G401 (cell line): ENCODE data around the gene RAB17. TPM values are rescaled to one million over a fixed set of nuclear protein-coding genes. Genes with fewer than 3 reads are reported as not detected.

Experiments
- DNase-seq: peaks from one replicate; pipeline ENCODE4 v3.0.0-alpha.2; 2015; ENCODE audit warnings: low spot score
- in situ Hi-C: cut with HindIII; loops from 2 replicates; pipeline ENCODE4 v1.10.0; 2016; ENCODE audit warnings: low sequenced_read_pairs, mixed read lengths
- total RNA-seq: library from RNA; depleted of rRNA; stranded (reverse); fragments of >200 nt; shearing (Covaris generic); gene quantifications from 2 replicates; pipeline ENCODE4 v1.2.3, GENCODE V29; 2014; rRNA removed

The RAB17 gene
- total RNA-seq, 1 experiment from 2014 or later, result not detected

DNA sequence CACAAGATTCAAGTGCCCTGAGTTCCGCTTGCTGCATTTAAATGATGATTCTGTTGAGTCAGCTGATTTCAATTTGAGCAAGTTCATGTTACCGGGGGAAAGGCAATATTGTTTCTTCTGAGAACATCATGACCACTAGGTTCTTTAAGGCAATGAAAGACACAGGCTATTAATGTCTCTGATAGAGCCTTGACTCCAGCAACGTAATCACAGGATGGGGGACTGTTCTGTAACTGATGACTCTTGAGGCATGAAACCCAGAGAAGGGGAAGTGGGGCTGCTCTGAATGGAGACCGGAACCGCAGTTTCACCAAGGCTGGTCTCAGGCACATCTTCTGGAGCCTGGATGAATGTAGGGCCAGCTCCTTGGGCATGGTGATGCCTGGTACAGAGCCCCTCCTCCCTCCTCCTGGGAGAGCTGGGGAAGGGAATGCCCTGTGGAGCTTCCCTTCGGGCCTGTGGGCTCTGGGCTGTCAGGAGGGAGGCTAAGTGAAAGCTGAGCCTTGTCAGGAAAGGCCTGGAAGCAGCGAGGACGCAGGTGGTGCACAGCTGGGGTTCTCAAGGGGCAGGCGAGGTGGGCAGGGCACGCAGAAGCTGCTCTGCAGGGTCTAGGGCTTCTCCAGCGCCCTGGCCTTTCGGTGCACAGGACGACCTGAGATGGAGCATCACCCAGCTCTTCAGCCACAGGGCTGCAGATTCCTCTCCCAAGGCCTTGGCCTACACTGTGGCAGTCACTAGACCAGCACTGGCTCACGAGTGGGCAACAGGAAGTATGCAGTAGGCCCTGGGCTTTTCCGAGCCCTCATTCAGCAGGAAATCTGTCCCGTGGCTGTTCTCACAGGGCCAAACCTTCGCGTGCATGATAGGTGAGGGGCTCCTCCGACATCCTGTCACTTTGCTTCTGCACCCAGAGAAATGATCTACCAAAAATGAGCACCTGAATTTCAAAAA is 60.8 kb downstream of the RAB17 start:
- in situ Hi-C loops, result no loop called here
- no peak for DNase-seq

DNA sequence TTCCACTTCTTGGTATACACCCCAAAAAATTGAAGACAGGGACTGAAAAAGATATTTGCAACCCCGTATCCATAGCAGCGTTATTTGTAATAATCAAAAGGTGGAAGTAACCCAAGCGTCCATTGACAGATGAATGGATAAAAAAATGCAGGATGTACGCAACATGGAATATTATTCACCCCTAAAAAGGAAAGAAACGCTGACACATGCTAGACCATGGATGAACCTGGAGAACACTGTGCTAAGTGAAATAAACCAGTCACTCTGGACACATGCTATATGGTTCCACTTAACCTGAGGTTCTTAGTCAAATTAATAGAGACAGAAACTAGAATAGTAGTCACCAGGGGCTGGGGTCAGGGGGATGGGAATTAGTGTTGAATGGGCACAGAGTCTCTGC is 62.8 kb downstream of the RAB17 start:
- in situ Hi-C loops, result no loop called here
- DNase-seq, result no peak

DNA sequence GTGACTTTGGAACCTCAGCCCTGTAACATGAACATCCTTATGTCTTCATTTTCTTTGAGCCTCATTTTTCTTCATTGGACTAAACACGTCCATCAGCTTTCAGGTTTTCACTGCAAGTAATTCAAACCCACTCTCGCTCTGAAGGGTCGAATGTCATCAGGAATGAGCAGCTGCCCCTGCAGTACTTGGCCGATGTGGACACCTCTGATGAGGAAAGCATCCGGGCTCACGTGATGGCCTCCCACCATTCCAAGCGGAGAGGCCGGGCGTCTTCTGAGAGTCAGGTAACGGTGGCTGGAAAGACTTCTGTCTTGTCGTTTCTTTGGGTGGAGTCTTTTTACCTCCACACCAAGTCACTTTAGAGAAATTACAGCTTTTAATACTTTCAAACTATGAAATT is 63.3 kb downstream of the RAB17 start:
- no peak for DNase-seq
- in situ Hi-C loops, result no loop called here

DNA sequence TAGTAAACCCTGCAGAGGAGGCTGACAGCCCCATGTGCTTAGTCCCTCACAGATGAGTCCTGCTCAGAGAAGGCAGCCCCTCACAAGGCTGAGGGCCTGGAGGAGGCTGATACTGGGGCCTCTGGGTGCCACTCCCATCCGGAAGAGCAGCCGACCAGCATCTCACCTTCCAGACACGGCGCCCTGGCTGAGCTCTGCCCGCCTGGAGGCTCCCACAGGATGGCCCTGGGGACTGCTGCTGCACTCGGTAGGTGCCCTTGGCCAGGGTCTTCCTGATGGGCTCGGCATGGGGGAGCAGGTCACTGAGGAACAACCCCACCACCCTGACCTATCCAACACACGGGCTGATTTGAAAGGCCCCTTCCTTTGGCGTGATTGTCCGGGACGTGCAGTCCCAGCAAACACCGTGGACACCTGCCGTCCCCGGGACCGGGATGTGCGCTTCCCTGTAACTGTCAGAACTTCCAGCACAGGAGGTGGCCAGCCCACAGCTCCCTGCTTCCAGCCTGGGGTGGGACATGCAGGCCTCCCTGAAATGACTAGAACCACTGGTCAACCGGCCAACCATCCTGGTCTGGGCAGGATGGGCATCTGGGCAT is 64.9 kb downstream of the RAB17 start:
- in situ Hi-C loops, result no loop called here
- no peak for DNase-seq

DNA sequence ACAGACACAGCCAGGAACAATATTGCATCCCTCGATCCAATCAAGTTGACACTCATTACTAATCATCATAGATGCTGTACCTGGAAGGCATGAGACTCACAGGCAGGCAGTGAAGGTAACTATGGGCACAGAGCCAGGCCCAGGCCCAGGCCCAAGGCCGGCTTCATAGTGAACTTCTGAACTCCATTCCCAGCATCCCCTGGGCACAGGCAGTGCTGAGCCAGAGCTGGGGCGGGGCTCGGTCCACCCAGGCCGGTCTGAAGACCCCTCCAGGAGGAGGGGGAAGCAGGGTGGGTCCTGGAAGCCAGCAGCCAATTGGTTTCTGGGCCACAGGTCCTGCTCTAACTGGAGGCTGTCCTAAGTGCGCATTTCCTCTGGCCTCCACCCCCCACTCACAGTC is 65.9 kb downstream of the RAB17 start:
- DNase-seq, result no peak
- in situ Hi-C loops, result no loop called here

Other genes starting within 250 kb of the RAB17 start
- 0.17 and 0.25 TPM in 2 replicates for gene COL6A3, start 176.6 kb downstream of the RAB17 start, total RNA-seq
- 0.55 and 1.6 TPM in 2 replicates for gene MLPH, start 103.5 kb downstream of the RAB17 start, total RNA-seq
- gene PRLH, start 24.2 kb downstream of the RAB17 start, total RNA-seq, result not detected in 2 replicates
- gene LRRFIP1, start 36.9 kb upstream of the RAB17 start, total RNA-seq, result 14.3 and 24.6 TPM in 2 replicates
- 0.10 and 0.25 TPM in 2 replicates for gene RBM44, start 208.0 kb upstream of the RAB17 start, total RNA-seq